ENCODE data around the gene AFF4.
A peak's percentile ranks its signal among the peaks of the same experiment; 100 is the strongest.

GRCh38 chr5:132866342-132867045 is 96.9 kb downstream of the AFF4 start, which contains the start of the genes GDF9 and UQCRQ:
- TF ChIP-seq ZNF671 (CRISPR knock-in tag; IDR thresholded peaks at IDR 0.05) = no peak
- peak; percentile 81 for TF ChIP-seq GABPB1 (CRISPR knock-in tag; IDR thresholded peaks at IDR 0.05)
- TF ChIP-seq ATF6 (CRISPR knock-in tag; IDR thresholded peaks at IDR 0.05) = no peak
- TF ChIP-seq CTCF (IDR thresholded peaks at IDR 0.05) = no peak
- TF ChIP-seq ZNF219 (CRISPR knock-in tag; IDR thresholded peaks at IDR 0.05; ENCODE audit: borderline replicate concordance) = no peak
